ENCODE results near the gene VPS45.
A peak's percentile ranks its signal among the peaks of the same experiment; 100 is the strongest.
"Not testable (repeated sequence)": the region's sequence is repeated elsewhere in the genome, so short reads cannot be mapped to it uniquely, and the experiment has no call there.

The VPS45 gene

GRCh38 chr1:150134537-150134936 is 67.0 kb downstream of the VPS45 start:
- no peak for DNase-seq (ENCODE audit: low spot score)

- DNase-seq (ENCODE audit: low spot score): not testable (repeated sequence)
These were observed 67.8 kb downstream of the VPS45 start for GRCh38 chr1:150135400-150135799.

- no peak for DNase-seq (ENCODE audit: low spot score)
These were observed 70.5 kb downstream of the VPS45 start for GRCh38 chr1:150138044-150138443.

- DNase-seq (ENCODE audit: low spot score): no peak
These were observed 73.9 kb downstream of the VPS45 start for GRCh38 chr1:150141452-150141851.

GRCh38 chr1:150142083-150142482 is 74.5 kb downstream of the VPS45 start:
- DNase-seq (ENCODE audit: low spot score): no peak

GRCh38 chr1:150144606-150145005 is 77.0 kb downstream of the VPS45 start:
- DNase-seq (ENCODE audit: low spot score): no peak

GRCh38 chr1:150146016-150146415 is 78.4 kb downstream of the VPS45 start:
- not testable (repeated sequence) for DNase-seq (ENCODE audit: low spot score)

- DNase-seq (ENCODE audit: low spot score): no peak
These were observed 79.4 kb downstream of the VPS45 start for GRCh38 chr1:150146849-150147542.

GRCh38 chr1:150148837-150149270 is 81.3 kb downstream of the VPS45 start:
- no peak for DNase-seq (ENCODE audit: low spot score)

GRCh38 chr1:150149271-150150132 is 81.9 kb downstream of the VPS45 start, which contains the start of gene PLEKHO1:
PLEKHO1 (plus strand) TSS chr1:150149916; CDS start chr1:150150258, 342 bp downstream.
- peak; percentile 93 for DNase-seq (ENCODE audit: low spot score)

- DNase-seq (ENCODE audit: low spot score): peak; percentile 54
These were observed 82.8 kb downstream of the VPS45 start for GRCh38 chr1:150150133-150151021.

- DNase-seq (ENCODE audit: low spot score): no peak
These were observed 84.0 kb downstream of the VPS45 start for GRCh38 chr1:150151291-150152181.

- DNase-seq (ENCODE audit: low spot score): no peak
These were observed 84.6 kb downstream of the VPS45 start for GRCh38 chr1:150152182-150152536.

- peak; percentile 65 for DNase-seq (ENCODE audit: low spot score)
These were observed 85.3 kb downstream of the VPS45 start for GRCh38 chr1:150152772-150153456.

GRCh38 chr1:150154143-150154542 is 86.6 kb downstream of the VPS45 start:
- no peak for DNase-seq (ENCODE audit: low spot score)

GRCh38 chr1:150155413-150156071 is 88.0 kb downstream of the VPS45 start:
- DNase-seq (ENCODE audit: low spot score): no peak

GRCh38 chr1:150156868-150157603 is 89.5 kb downstream of the VPS45 start:
- DNase-seq (ENCODE audit: low spot score): no peak

- DNase-seq (ENCODE audit: low spot score): no peak
These were observed 92.0 kb downstream of the VPS45 start for GRCh38 chr1:150159550-150159949.

- DNase-seq (ENCODE audit: low spot score): no peak
These were observed 93.5 kb downstream of the VPS45 start for GRCh38 chr1:150160964-150161621.
